Stimulated activated CD4-positive, alpha-beta T cell treated with anti-CD3 and anti-CD28 coated beads, Interleukin-12 subunit alpha, Interleukin-12 subunit beta, amount 100 ng/mL, for 4 hours (primary cell): Measurements from ENCODE around the gene PEX11B.

Experiments
- DNase-seq: peaks from one replicate; pipeline ENCODE4 v3.0.0-alpha.2; 2020

The PEX11B gene

GRCh38 chr1:145918144-145918991, at the start of gene PEX11B:
Gene PEX11B, minus strand, starts transcription at chr1:145918717. Its CDS starts 29 bp downstream, at chr1:145918688.
- DNase-seq, result peak; percentile 91

- no peak for DNase-seq
These were observed 48.8 kb upstream of the PEX11B start for GRCh38 chr1:145967288-145967687.

GRCh38 chr1:145965119-145965744, 46.7 kb upstream of the PEX11B start:
- DNase-seq, result no peak

GRCh38 chr1:145964328-145965118, 46.0 kb upstream of the PEX11B start, which contains the start of the genes ANKRD34A and POLR3GL:
Gene ANKRD34A, minus strand, starts transcription at chr1:145964575. Its CDS starts 2,816 bp downstream, at chr1:145961759.
Gene POLR3GL, plus strand, starts transcription at chr1:145964690. Its CDS starts 10,176 bp downstream, at chr1:145974866.
- DNase-seq, result peak; percentile 87

- DNase-seq, result no peak
These were observed 44.9 kb upstream of the PEX11B start for GRCh38 chr1:145963265-145964019.

- DNase-seq, result peak; percentile 35
These were observed 43.9 kb upstream of the PEX11B start for GRCh38 chr1:145962157-145963102.

GRCh38 chr1:145961425-145962156, 43.1 kb upstream of the PEX11B start:
- peak; percentile 59 for DNase-seq

GRCh38 chr1:145961109-145961424, 42.5 kb upstream of the PEX11B start:
- no peak for DNase-seq

GRCh38 chr1:145960468-145961108, 42.1 kb upstream of the PEX11B start:
- DNase-seq, result peak; percentile 45

- DNase-seq, result no peak
These were observed 41.5 kb upstream of the PEX11B start for GRCh38 chr1:145959957-145960467.

- no peak for DNase-seq
These were observed 40.8 kb upstream of the PEX11B start for GRCh38 chr1:145959333-145959732.

- DNase-seq, result no peak
These were observed 40.2 kb upstream of the PEX11B start for GRCh38 chr1:145958734-145959133.

- peak; percentile 89 for DNase-seq
These were observed 39.2 kb upstream of the PEX11B start, which contains the start of gene LIX1L for GRCh38 chr1:145957443-145958319. Gene LIX1L, minus strand, starts transcription at chr1:145958017. Its CDS starts 90 bp downstream, at chr1:145957927.

- no peak for DNase-seq
These were observed 38.4 kb upstream of the PEX11B start for GRCh38 chr1:145956781-145957442.

- DNase-seq, result no peak
These were observed 37.8 kb upstream of the PEX11B start for GRCh38 chr1:145956361-145956760.

- no peak for DNase-seq
These were observed 36.9 kb upstream of the PEX11B start for GRCh38 chr1:145955436-145955835.

GRCh38 chr1:145953861-145954260, 35.3 kb upstream of the PEX11B start:
- no peak for DNase-seq

- DNase-seq, result no peak
These were observed 34.4 kb upstream of the PEX11B start for GRCh38 chr1:145952903-145953302.
